Fibroblast of skin of left biceps (primary cell): ENCODE data around the gene TMEM201.
A peak's percentile ranks its signal among the peaks of the same experiment; 100 is the strongest.

Experiments used
- DNase-seq, 2 experiments: peaks; one replicate each; pipeline ENCODE4 v3.0.0-alpha.2; 2013; ENCODE audit warnings: low read depth in 2 of 2

TMEM201 gene

GRCh38 chr1:9653491-9654050 lies 64.9 kb downstream of the TMEM201 start:
- no peak for DNase-seq

DNA sequence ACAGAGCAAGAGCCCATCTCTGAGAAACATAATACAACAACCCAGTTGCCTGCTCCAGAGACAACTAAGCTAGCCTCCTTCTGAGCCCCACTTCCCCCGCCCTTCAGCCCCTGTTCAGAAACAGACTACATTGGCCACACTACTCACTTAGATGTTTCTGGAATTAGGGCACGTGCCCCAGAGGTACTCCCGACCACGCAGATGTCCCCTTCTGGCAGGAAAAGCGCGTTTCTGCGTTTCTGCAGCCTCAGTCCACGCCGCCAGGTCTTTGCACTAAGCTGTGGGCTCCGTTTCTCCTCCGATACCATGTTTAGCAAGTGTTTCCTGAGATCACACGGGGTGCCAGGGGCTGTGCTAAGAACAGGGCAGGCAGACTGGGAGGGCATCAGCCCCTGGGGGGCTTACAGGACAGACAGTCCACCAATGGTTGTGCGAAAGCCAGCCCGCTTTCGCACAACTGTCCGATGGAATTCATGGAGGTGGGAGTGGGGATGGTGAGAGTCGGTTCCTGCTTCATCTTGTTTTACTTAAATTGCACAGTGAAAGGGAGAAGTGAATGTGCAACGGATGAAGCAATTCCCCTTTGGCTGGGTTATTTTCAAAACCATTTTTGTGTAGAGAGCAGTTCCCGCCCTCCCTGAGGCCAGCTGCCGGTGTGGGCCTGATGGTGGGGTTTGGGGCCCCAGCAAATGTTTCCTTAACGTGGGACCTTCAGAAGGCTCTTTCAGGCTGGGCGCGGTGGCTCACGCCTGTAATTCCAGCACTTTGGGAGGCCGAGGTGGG lies 65.5 kb downstream of the TMEM201 start:
- no peak for DNase-seq

GRCh38 chr1:9654834-9655723 lies 66.4 kb downstream of the TMEM201 start:
- DNase-seq, result no peak

GRCh38 chr1:9655836-9656235 lies 67.1 kb downstream of the TMEM201 start:
- DNase-seq, result no peak

- DNase-seq, result no peak
These were observed 68.9 kb downstream of the TMEM201 start for GRCh38 chr1:9657521-9658032.

DNA sequence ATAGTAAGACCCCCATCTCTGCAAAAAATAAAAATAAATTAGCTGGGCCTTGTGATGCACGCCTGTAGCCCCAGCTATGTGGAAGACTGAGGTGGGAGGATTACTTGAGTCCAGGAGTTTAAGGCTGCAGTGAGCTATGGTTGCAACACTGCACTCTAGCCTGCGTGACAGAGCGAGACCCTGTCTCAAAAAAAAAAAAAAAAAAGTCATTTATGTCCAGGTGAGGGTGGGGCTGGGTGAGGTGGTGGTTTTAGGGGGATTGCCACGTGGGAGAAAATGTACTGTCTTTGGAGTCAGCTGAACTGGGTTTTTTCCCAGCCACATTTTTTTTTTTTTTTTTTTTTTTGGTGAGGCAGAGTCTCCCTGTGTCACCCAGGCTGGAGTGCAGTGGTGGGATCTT lies 69.5 kb downstream of the TMEM201 start:
- no peak for DNase-seq

DNA sequence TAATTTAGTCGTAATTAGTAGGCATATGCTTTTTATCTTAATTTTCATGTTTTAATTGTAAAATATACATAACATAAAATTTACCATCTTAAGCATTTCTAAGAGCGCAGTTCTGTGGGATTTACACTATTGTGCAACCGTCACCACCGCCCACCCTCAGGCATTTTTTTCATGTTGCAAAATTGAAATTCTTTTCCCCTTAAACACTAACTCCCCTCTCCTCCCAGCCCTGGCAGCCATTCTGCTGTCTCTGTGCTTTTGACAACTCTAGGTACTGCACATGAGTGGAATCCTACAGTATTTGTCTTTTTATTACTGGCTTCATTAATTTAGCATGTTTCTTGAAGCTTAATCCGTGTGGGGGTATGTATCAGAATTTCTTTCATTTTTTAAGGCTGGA lies 70.6 kb downstream of the TMEM201 start:
- peak; percentile 67 to 69 for DNase-seq

DNA sequence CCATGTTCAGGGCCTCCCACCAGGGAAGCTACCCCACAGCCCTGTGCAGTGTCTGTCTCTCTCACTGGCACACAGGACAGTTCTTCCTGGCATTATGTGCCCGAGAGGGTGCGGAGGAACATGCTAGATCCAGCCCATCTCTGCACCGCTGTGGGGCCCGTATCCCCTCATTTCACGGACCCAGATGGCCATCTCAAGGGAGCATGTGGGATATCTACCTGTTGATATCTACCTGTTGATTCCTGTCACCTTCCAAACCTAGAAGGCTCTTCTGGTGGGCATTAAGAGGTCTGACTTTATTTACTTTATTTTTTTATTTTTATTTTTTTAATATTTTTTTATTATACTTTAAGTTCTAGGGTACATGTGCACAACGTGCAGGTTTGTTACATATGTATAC lies 74.5 kb downstream of the TMEM201 start:
- no peak for DNase-seq
